MM.1S (cell line): ENCODE results near the gene RNF32.

Experiments used
- CTCF ChIP-seq: fragments of 300-600 bp; sonication (generic); IDR thresholded peaks from 2 replicates; pipeline ENCODE4 v1.5.1; 2016; ENCODE audit warnings: antibody characterized with exemption, low read length, mixed read lengths
- EZH2 ChIP-seq: fragments of 300-600 bp; sonication (generic); optimal IDR thresholded peaks from 2 replicates; pipeline ENCODE3; 2017; ENCODE audit warnings: low read depth, mild to moderate bottlenecking, antibody characterized with exemption, low read length, mixed read lengths
- EZH2phosphoT487 ChIP-seq: fragments of 300-600 bp; sonication (generic); IDR thresholded peaks from 2 replicates; pipeline ENCODE4 v1.6.1; 2018; ENCODE audit warnings: antibody characterized with exemption, low read length

GRCh38 chr7:156682928-156683327 lies 42.4 kb downstream of the RNF32 start:
- no peak for TF ChIP-seq CTCF
- no peak for TF ChIP-seq EZH2
- no peak for TF ChIP-seq EZH2phosphoT487
